Peyer's patch (tissue), 4 donors: ENCODE results near the gene APOBEC3A.

ENCODE experiments used
- POLR2A ChIP-seq, 2 donors: fragments of 450-650 bp; IDR thresholded peaks; one replicate each; pipeline ENCODE4 v1.5.1; 2017; ENCODE audit warnings: antibody characterized with exemption in 2 of 2, mild to moderate bottlenecking in 2 of 2, moderate library complexity in 2 of 2
- TF ChIP-seq, protein P1 (sequence below), 6 experiments: fragments of 450-650 bp in 4 of 6; fragments of 200-600 bp in 2 of 6; sonication (generic) in 1 of 6; IDR thresholded peaks; one replicate each; pipeline ENCODE4 v1.5.1; 2017 to 2019; ENCODE audit warnings: antibody characterized with exemption in 6 of 6, mild to moderate bottlenecking in 3 of 6, moderate library complexity in 1 of 6

DNA sequence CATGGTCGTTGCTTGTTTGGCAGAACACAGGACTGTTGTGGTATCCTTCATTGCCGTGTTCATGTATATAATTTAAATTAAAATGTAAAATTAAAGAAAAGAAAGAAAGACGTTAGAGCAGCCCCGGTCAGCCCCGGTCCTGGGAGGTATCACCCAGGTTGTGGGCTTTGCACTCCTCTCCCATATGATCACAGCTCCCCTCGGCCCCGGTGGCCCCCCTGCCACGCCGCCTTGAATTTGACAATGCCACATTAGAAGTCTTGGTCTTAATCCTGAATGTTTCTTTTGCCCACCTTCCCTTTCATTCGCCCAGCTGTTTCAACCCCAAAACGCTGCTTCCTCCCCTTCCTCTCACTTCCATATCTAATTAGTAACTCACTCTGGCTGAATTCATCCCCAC is 11.4 kb downstream of the APOBEC3A start:
- TF ChIP-seq, protein P1, sequence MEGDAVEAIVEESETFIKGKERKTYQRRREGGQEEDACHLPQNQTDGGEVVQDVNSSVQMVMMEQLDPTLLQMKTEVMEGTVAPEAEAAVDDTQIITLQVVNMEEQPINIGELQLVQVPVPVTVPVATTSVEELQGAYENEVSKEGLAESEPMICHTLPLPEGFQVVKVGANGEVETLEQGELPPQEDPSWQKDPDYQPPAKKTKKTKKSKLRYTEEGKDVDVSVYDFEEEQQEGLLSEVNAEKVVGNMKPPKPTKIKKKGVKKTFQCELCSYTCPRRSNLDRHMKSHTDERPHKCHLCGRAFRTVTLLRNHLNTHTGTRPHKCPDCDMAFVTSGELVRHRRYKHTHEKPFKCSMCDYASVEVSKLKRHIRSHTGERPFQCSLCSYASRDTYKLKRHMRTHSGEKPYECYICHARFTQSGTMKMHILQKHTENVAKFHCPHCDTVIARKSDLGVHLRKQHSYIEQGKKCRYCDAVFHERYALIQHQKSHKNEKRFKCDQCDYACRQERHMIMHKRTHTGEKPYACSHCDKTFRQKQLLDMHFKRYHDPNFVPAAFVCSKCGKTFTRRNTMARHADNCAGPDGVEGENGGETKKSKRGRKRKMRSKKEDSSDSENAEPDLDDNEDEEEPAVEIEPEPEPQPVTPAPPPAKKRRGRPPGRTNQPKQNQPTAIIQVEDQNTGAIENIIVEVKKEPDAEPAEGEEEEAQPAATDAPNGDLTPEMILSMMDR (IDR thresholded peaks at IDR 0.05), result no peak
- TF ChIP-seq POLR2A (IDR thresholded peaks at IDR 0.05), result no peak
